Anterior cingulate cortex (tissue), 58 donors: Measurements from ENCODE around the gene MTURN.
"Not testable (repeated sequence)": the region's sequence is repeated elsewhere in the genome, so short reads cannot be mapped to it uniquely, and the experiment has no call there.

Experiments
- DNase-seq, 58 donors: peaks; one replicate each; lab custom pipeline; 2025; lab: John Stamatoyannopoulos, UW

The MTURN gene

GRCh38 chr7:30176463-30177109, 41.8 kb downstream of the MTURN start:
- no peak for DNase-seq

DNA sequence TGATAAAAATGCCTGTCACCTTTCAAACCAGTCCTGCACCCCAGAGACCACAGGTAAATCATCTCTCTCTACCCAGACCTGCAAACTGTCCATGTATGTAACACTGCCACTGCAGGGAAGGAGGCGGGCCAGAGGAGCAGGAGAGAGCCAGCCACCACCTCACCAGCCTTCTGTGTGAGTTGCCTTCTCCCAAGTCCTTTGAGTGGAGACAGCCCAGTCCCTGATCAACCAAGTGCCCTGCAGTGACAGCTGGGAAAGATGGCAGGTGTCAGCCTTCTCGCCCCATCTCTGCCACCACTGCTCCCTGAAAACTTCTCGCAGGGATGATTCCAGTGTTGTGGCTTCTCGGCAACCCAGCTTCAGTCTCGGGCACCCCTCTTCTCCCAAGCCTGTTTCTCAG, 42.4 kb downstream of the MTURN start:
- no peak for DNase-seq

GRCh38 chr7:30177965-30178364, 43.2 kb downstream of the MTURN start:
- DNase-seq, result no peak

- DNase-seq, result no peak
Measured at GRCh38 chr7:30178748-30179436, 44.1 kb downstream of the MTURN start.

DNA sequence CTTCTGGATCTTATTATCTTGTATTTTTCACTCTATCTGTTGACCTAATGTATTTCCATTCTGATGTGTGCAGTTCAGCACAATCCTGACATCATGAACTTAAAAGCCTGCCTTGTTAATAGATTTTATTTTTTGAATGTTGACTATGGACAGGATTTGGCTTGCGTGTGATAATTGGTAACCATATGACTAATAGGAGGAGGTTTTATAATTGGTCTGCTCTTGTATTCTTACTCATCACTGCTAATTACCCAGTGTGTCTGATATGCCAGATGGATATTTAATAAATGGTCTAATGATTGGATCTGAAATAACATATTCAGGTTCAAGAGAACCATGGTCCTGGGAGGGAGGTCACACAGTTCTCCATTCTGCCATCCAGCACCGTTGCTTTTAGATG, 45.9 kb downstream of the MTURN start:
- no peak for DNase-seq

- DNase-seq, result no peak
Measured at GRCh38 chr7:30181211-30181610, 46.4 kb downstream of the MTURN start.

- DNase-seq, result peak in 5 of 58 donors; percentile 10 to 42 (median 30)
Measured at GRCh38 chr7:30181736-30182522, 47.1 kb downstream of the MTURN start.

- DNase-seq, result no peak
Measured at GRCh38 chr7:30182814-30183213, 48.0 kb downstream of the MTURN start.

DNA sequence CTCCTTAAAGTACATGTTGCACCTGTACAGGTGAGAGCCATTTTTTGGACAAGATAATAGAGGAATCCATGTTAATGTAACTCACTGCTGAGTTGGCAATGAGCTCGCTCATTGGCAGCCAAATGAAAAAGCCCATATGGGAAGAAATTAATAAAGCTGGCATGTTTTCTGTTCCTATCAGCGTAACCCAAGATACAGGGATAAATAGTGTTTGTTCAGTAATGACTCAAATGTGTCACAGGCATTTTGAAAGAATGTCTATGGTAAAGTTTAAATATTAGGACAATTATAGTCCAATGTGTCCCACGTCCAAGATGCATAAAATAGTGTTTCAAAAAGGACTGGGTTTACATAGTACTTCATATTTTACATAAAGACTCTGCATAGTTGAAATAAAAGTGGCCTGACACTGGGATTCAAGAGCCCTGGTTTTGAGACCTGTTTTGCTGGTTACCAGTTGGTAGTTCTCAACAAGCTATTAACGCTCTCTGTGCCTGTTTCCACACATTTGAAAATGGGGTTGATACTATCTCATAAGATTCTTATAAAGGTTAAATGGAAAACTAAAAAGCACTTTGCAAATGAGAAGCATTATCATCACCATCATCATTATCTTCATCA, 49.1 kb downstream of the MTURN start:
- DNase-seq, result no peak

- DNase-seq, result peak in 22 of 58 donors; percentile 14 to 77 (median 42)
Measured at GRCh38 chr7:30184791-30185487, 50.2 kb downstream of the MTURN start.

DNA sequence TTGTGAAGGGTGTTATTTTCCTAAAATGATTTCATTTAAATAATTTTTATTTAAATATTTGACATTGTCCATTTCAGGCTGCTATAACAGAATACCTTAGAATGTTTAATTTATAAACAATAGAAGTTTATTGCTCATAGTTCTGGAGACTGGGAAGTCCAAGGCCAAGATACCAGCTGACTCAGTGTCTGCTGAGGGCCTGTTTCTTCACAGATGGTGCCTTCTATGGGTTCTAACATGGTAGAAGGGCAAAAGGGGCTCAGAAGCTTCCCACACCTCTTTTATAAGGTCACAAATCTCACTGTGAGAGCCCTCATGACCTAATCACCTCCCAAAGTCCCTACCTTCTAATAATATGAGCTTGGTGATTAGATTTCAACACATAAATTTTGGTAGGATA, 50.7 kb downstream of the MTURN start:
- DNase-seq, result no peak

- no peak for DNase-seq
Measured at GRCh38 chr7:30186725-30187124, 51.9 kb downstream of the MTURN start.

DNA sequence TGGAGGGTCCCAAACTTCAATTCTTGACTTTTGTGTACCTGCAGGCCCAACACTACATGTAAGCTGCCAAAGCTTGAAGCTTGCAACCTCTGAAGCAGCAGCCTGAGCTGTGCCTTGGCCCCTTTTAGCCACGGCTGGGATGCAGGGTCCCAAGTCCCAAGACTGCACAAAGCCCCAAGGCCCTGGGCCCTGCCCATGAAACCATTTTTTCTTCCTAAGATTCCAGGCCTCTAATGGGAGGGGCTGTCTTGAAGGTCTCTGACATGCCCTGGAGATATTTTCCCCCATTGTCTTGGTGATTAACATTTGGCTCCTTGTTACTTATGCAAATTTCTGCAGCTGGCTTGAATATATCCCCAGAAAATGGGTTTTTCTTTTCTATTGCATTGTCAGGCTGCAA, 52.7 kb downstream of the MTURN start:
- DNase-seq, result no peak

- DNase-seq, result not testable (repeated sequence)
Measured at GRCh38 chr7:30188381-30188780, 53.6 kb downstream of the MTURN start.

DNA sequence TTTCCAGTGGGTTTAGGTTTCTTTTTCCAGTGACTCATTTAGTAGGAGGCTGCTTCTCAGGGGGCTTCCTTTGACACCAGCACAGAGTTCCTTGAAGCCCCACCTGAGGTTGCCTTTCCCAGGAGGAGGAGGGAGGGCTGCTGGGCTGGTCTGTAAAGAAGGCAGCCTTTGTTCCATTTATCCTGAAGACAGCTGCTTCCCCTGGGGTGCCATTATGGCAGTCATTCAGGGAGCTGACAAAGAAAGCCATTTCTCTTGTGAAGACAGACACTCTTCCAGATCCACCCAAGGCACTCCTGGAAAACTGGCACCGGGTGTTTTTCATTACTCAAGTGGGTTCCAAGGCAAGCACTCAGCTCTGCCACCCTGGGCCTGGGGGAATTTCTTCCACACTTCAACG, 54.0 kb downstream of the MTURN start:
- no peak for DNase-seq

- no peak for DNase-seq
Measured at GRCh38 chr7:30191809-30192208, 57.0 kb downstream of the MTURN start.

GRCh38 chr7:30193336-30193943, 58.7 kb downstream of the MTURN start:
- no peak for DNase-seq

DNA sequence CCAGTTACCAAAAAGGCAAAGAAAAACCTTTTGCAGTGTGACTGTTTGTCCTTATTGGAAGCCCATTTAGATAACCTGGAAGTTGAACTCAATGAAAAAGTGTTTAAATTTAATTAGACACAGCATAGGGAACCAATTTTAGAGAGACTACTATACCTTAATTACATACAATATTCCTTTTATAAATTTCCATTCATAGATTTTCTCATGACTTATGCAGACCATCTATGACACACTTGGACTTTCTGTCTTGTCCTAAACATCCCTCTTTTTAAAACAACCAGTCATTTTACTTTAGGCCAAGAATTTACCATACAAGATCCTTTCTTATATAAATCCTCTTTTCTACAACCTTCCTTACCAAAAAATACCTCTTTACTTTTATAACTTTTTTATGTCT, 61.6 kb downstream of the MTURN start:
- DNase-seq, result no peak

DNA sequence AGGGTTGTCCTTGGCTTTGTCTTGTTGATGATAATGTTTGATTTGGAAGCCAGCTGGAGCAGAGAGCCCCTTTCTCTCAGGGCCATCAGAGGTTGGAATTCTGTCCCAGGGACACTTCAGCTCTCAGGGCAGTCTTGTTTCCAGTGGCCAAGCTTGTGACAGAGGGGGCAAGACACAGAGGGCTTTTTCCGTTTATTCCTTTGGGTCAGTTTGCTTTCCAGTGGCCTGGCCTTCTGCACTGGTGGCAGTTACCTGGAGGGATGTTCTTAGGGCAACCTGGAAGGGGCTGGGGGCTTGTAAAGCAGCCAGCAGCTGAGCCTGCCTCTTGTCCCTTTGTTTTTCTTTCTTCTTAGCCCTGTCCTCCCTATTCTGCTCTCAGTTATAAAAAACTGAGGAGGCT, 62.7 kb downstream of the MTURN start:
- no peak for DNase-seq

DNA sequence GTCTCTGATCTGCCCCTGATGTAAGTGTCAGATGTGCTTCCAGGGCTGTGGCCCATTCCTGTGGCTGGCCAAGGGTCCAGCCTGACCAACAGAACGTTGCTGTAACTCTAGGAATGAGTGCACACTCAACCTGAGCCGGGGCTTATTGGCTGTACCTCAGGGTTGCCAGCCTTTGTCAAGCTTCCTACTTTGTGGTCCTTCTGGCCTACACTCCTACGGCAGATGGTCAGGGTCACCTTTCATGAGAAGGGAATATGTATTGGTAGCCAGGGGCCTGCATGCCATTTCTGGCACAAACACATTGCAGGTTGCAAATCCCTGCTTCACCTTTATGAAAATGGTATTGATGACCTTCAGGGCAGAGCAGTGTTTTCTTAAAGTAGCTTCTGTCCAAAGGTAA, 64.5 kb downstream of the MTURN start:
- no peak for DNase-seq
